GM12892 (cell line): Measurements from ENCODE around the gene SORCS2.

ENCODE experiments used
- POLR2A ChIP-seq: IDR thresholded peaks from 2 replicates; pipeline ENCODE4 v1.6.1; 2011; ENCODE audit warnings: low read depth, low read length, control low read depth
- POLR2AphosphoS5 ChIP-seq: IDR thresholded peaks from 2 replicates; pipeline ENCODE4 v1.6.1; 2011; ENCODE audit warnings: low read depth, low read length, control low read depth

DNA sequence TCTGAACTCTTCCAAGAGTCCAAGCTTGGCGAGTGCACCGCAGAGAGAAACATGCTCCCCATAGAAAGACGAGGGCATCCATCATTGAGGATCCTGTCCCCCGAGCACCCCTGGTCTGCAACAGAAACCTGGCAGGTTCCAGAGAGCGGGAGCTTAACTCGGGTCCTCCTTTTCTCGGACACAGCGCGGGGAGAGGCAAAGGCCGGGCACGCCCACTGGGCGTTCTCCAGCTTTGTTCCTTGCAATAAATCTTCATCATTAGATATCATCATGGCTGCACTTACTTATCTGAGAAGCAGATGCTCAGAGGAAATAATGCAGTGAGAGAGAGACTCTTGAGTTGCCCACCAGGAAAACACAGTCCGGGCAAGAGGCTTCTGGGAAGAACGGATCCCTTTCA, 332.5 kb downstream of the SORCS2 start:
- TF ChIP-seq POLR2AphosphoS5 (no peak), POLR2A (no peak)
